Measurements from ENCODE around the gene ABHD12B.
"Not testable (repeated sequence)": the region's sequence is repeated elsewhere in the genome, so short reads cannot be mapped to it uniquely, and the experiment has no call there.

ABHD12B gene

DNA sequence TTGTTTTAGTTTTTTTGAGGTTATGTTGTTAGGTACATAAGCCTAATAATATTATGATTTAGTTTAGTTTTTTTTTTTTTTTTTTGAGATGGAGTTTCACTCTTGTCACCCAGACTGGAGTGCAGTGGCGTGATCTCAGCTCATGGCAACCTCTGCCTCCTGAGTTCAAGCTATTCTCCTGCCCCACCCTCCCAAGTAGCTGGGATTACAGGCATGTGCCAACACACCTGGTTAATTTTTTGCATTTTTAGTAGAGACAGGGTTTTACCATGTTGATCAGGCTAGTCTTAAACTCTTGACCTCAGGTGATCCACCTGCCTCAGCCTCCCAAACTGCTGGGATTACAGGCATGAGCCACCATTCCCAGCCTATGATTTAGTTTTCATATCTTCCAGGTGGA is 25.2 kb downstream of the ABHD12B start:
- not testable (repeated sequence) for DNase-seq (ENCODE audit: low spot score)

DNA sequence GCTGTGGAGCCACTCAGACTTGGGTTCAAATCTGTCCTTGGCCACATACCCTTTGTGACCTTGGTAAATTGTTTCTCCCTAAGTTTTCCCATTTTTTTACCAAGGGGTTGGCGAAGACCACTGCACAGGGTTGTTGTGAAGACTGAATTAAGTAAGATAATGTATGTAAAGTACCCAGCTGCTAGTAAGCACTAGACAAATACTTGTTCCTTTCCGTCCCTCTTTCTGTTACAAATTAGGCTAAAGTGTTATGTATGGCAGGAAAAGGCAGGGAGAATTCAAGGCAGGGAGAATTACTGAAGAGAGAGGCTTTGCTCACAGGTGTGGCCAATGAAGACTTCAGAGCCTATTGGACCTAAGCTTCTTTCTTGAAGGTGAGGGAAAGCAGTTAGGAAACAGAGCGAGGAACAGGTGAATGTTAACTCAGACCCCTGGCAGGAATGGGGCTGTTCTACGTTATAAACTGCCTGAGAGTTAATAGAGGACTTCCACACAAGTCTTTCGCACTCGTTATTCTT is 25.9 kb downstream of the ABHD12B start:
- no peak for DNase-seq (ENCODE audit: low spot score)

- DNase-seq (ENCODE audit: low spot score) = no peak
These were observed 29.5 kb downstream of the ABHD12B start for GRCh38 chr14:50901361-50901760.

DNA sequence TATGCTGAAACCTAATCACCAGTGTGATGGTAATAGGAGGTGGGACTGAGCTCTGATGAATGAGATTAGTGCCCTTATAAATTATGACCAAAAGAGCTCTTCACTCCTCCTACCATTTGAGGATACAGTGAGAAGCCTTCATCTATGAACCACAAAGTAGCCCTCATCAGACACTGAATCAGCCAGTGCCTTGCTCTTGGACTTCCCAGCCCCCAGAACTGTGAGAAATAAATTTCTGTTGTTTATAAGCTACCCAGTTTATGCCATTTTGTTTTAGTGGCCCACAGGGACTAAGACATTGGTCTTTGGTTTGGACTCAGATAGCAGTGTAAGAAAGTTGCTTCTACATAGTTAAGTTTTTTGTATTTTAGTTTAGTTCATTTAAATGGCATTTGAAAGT is 32.9 kb downstream of the ABHD12B start:
- no peak for DNase-seq (ENCODE audit: low spot score)

DNA sequence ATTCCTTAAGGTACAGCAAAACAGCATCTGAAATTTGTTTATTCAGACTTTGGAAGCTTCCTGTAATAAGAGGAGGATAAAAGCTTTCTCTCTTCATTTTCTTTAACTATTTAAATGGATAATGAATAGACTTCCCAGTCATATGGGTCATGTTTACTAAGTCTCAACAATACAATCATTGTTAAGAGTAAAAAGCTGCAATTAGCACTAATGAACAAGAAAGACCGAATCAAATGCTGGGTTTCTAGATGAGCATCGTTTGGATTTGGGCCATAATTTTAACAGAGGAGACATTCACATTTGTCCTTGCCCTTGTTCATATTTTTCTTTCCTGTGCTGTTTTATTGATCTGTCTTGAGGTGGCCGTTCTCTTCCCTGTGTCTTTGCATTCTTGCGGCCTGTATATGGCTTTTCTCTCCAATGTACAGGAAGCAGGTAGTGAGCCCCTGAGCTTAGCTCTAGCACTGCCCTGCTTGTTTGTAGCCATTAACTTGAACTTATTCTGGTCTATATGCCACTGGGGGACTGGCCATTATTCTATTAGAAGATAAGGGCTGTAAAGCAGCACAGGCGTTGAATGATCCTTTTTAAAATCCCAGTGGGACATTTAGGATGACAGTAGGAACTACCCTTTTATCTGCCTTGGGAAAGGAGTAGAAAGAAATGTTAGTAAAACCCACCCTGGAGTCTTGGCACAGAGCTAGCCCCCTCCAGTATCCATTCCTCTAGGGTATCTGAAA is 34.6 kb downstream of the ABHD12B start:
- DNase-seq (ENCODE audit: low spot score) = peak; percentile 83

DNA sequence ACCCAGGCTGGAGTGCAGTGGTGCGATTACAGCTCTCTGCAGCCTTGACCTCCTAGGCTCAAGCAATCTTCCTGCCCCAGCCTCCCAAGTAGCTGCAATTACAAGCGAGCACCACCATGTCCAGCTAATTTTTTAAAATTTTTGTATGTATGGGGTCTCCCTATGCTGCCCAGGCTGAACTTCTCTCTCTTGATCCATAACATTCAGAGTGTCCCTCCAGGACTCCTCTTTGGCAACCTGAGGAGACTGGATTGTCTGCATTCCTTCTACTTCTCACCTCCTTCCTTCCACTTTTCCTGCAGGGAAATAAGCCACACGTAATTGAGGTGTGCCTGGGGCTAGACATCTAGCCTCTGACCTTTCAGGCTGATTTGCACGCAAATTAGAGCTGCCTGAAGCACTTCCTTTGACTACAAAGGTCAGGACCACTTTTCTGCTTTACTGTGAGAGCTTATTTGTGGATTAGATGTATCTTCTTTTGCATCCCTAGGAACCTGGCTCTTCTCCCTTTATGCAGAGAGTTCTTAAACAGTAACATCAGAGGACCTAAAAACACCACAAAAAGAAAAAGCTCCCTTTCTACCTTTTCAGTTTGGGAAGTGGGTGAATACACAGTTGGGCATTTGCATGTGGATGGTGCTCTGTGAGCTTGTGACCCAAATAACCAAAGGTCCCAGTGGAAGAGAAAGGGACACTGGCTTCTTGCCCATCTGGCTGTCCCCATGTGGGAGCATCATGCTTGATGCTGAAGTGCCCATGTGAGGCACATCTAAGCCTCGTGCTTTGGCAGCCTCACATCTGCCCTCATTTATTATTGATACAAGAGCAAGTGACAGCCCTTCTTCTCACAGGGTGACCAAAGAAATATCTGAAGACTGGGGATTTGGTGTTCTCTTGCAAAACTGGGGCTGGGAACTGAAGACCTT is 38.9 kb downstream of the ABHD12B start:
- no peak for DNase-seq (ENCODE audit: low spot score)

DNA sequence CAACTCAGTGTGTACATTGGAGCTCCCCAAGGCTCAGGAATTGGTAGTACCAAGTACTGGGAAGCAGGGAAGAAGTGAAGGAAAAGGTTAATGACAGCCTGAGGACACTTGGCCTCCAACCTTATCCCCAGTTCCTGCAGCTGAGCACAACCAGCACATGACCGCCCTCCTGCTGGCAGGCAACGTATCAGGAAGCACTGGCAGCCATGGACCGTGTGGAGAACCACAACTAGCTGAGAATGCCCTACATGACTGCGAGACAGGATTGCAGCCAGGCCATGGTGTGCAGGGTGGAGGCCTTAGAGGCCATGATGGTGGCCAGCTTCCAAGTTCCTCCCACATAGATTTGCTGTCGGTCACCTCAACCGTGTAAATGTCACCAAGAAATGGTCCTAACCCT is 45.6 kb downstream of the ABHD12B start:
- no peak for DNase-seq (ENCODE audit: low spot score)

DNA sequence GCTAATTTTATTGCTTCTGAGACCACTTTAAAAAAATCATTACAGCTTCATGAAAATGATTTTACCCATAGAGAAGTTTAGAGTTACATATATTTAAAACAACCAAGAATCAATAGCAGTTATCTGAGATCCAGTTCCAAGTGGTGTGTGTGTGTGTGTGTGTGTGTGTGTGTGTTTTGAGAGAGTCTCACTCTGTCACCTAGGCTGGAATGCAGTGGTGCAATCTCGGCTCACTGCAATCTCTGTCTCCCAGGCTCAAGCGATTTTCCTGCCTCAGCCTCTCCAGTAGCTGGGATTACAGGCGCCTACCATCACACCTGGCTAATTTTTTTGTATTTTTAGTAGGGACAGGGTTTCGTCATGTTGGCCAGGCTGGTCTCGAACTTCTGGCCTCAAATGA is 47.7 kb downstream of the ABHD12B start:
- DNase-seq (ENCODE audit: low spot score) = not testable (repeated sequence)

- no peak for DNase-seq (ENCODE audit: low spot score)
These were observed 48.8 kb downstream of the ABHD12B start for GRCh38 chr14:50920482-50921230.

DNA sequence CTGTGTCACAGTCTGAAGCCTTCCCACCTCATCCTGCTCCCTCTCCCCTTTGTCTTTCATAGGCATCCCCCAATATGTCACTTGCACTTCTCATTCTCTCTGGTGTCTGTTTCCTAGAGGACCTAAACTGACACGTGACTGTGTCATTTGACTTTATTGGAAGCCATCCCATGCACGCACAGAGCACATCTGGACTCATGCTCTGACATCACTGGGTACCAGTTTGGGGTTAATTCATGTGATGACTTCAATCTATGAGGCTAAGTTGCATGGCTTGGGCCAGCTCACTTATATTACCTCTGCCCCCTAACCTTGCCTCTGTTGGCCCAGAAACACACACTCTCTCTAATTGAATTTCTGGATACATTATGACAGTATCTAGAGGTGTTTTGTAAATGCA is 51.0 kb downstream of the ABHD12B start:
- DNase-seq (ENCODE audit: low spot score) = no peak

DNA sequence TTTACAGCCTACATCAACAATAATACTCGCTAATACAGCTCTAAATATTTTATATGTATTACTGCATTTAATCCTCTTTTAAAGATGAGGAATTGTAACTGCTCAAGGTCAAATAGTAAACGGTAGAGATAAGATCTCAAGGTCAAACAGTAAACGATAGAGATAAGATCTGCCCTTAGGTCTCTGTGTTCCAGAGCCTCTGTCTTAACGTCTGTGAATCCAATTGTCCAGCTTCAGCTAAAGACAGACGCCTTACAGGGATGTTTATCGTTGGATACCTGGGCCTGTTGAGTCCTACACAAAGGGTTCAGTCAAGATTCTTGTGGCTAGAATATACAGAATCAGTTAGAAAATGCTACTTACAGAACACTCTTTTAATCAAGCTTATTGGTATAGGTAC is 52.4 kb downstream of the ABHD12B start:
- DNase-seq (ENCODE audit: low spot score) = no peak

DNA sequence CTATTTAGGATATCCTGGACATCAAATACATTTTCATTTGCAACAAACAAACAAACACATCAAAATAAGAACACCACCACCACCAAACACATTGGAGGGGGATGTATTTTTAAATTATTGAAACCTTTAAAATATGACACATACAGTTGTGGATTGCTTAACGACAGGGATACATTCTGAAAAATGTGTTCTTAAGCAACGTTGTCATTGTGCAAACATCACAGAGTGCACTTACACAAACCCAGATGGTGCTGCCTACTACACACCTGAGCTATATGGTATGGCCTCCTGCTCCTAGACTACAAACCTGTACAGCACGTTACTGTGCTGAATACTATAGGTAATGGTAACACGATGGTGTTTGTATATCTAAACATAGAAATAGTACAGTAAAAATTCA is 53.0 kb downstream of the ABHD12B start:
- no peak for DNase-seq (ENCODE audit: low spot score)

- no peak for DNase-seq (ENCODE audit: low spot score)
These were observed 55.1 kb downstream of the ABHD12B start for GRCh38 chr14:50926851-50927386.

DNA sequence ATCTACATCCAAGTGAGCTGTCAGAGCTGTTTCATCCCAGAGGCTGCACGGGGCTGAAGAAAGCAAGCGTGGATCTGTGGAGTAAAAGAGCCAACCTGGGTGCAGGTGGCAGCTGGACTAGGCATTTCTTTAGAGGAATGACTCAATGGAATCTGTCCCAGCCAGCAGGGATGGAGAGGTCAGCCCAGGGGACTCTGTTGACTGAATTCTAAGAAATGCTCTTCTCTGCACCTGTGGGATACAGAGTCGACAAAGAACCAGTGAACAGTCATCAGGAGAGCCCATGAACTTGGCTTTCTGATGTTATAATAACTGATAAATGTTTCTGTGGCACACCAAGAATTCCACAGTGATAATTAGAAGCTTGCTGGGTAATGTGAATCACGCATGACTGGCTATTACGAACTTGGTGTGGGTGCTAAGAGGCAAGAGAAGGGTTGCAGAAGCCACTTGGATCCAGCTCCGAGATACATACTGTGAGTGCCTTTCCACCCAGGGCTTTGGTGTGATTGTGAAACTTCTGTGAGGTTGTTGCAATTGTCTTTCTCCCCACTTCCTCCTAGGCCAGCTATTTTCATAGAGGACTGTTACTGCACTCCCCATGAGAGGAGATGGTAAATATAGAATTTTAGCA is 56.3 kb downstream of the ABHD12B start:
- peak; percentile 62 for DNase-seq (ENCODE audit: low spot score)

- DNase-seq (ENCODE audit: low spot score) = no peak
These were observed 57.7 kb downstream of the ABHD12B start for GRCh38 chr14:50929506-50929905.

DNA sequence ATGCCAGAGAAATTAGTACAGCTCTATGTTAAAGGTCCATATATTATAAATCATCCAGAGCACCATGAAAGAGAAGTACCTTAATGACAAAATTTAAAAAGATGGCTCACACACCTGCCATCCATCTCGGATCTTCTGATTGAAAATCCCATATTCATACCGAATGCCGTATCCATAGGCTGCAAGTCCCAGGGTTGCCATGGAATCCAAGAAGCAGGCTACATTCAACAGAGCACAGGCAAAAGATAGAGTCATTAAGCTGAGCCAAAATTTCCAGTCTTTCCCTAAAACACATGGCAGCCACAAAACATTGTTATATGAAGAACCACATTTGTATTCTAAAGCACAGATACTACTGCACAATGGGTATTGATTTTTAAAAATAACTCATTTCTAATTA is 59.7 kb downstream of the ABHD12B start:
- no peak for DNase-seq (ENCODE audit: low spot score)

DNA sequence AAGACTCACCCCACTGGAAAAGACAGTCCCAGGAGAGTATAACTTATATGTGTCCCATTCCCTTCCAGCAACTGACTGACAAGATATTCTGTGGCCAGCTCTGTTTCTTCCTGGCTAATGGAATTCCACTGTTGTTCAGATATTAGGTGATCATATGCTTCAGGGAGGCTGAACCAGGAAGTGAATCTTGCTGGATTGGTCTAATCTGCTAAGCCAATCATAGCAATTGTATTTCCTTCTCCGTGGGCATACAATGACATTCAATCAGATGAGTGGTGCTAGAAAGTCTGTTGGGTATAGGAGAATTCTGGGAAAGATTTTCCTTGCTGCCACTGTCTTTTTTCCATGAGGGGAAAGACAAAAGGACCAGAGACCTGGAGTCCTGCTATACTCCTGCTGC is 60.3 kb downstream of the ABHD12B start:
- DNase-seq (ENCODE audit: low spot score) = peak; percentile 41

GRCh38 chr14:50932592-50933495 is 61.0 kb downstream of the ABHD12B start:
- no peak for DNase-seq (ENCODE audit: low spot score)

DNA sequence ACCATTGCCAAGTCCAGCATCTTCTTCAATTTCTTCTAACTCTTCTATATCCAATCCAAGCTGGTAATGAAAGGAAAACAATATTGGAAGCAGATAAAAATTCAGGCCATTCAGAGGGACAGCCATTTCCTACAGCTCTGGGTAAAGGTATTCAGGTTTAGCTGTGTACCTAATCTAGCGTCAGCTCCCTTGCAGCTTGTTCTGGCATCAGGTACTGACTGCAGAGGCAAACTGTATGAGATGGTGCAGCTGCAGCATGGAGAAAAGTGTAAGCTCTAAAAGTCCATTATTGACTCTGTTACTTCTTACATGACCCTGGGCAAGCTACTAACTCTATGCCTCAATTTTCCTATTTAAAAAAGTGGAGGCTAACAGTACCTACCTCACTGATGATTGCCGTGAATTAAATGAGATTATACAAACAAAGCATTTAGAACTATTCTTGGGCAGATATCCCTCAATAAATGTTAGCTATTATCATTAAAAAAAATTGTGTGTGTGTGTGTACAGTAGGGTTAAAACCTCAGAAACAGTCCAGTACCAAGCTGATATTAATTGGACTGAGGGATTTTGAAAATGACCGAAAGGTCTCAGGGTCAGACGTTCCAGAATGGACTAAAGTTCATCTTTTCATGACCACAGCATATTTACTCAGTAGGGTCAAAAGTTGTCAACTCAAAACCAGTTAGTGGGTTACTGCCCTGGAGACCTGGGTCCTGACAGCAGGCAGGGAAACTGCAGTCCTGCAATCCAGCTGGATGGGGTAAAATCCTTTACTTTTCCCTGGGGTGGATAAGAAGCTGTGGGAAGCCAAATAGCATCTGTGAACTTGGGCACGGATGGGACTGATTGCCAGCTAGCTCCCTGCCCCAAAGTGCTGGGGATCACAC is 63.5 kb downstream of the ABHD12B start:
- DNase-seq (ENCODE audit: low spot score) = no peak

DNA sequence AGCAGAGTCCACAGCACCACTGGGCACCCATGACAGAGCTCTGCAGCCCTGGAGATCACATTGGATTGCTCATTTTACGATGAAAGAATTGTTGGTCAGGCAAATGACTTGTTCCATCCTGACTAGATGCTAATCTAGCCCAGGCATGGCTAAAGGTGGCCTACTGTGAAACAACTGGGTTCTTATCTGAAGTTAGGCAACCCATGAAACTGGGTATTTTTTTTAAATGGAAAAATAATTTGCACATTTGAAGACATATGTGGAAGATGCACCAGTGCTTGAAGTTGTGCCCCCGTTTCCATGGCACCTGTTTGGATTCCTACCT is 64.1 kb downstream of the ABHD12B start:
- DNase-seq (ENCODE audit: low spot score) = no peak

All from pons (tissue), 1 donor.